Suprapubic skin (tissue), 4 donors: Measurements from ENCODE around the gene CD79B.

Experiments
- EP300 ChIP-seq: sonication (generic); formaldehyde crosslinking; IDR thresholded peaks from one replicate; pipeline ENCODE4 v1.6.1; 2017; ENCODE audit warnings: antibody characterized with exemption
- POLR2A ChIP-seq, 2 donors: fragments of 450-650 bp; IDR thresholded peaks; one replicate each; pipeline ENCODE4 v1.6.1; 2017; ENCODE audit warnings: antibody characterized with exemption in 2 of 2, mild to moderate bottlenecking in 2 of 2, moderate library complexity in 2 of 2
- POLR2AphosphoS5 ChIP-seq, 3 donors: sonication (generic); formaldehyde crosslinking; IDR thresholded peaks; one replicate each; pipeline ENCODE4 v1.6.1; 2017; ENCODE audit warnings: antibody characterized with exemption in 3 of 3
- TF ChIP-seq, protein P1 (sequence below), 2 donors: fragments of 200-600 bp in 1 of 2; fragments of 450-650 bp in 1 of 2; sonication (generic) in 1 of 2; IDR thresholded peaks; one replicate each; pipeline ENCODE4 v1.5.1; 2016 to 2019; ENCODE audit warnings: antibody characterized with exemption in 2 of 2, mild to moderate bottlenecking in 1 of 2, moderate library complexity in 1 of 2

- no peak for TF ChIP-seq POLR2A (IDR thresholded peaks at IDR 0.05)
- no peak for TF ChIP-seq POLR2AphosphoS5 (IDR thresholded peaks at IDR 0.05)
- TF ChIP-seq, protein P1, sequence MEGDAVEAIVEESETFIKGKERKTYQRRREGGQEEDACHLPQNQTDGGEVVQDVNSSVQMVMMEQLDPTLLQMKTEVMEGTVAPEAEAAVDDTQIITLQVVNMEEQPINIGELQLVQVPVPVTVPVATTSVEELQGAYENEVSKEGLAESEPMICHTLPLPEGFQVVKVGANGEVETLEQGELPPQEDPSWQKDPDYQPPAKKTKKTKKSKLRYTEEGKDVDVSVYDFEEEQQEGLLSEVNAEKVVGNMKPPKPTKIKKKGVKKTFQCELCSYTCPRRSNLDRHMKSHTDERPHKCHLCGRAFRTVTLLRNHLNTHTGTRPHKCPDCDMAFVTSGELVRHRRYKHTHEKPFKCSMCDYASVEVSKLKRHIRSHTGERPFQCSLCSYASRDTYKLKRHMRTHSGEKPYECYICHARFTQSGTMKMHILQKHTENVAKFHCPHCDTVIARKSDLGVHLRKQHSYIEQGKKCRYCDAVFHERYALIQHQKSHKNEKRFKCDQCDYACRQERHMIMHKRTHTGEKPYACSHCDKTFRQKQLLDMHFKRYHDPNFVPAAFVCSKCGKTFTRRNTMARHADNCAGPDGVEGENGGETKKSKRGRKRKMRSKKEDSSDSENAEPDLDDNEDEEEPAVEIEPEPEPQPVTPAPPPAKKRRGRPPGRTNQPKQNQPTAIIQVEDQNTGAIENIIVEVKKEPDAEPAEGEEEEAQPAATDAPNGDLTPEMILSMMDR (IDR thresholded peaks at IDR 0.05): no peak
- no peak for TF ChIP-seq EP300
Observed at GRCh38 chr17:63947711-63948330, 15.7 kb upstream of the CD79B start.
